H9 (cell line): ENCODE results near the gene ITGA11. TPM values are rescaled to one million over a fixed set of nuclear protein-coding genes. Genes with fewer than 3 reads are reported as not detected.

Experiments used
- DNase-seq: peaks from one replicate; pipeline ENCODE4 v3.0.0-alpha.2; 2017
- H2AFZ ChIP-seq: one replicate; pipeline ENCODE4 v1.6.1; 2013; ENCODE audit warnings: mild to moderate bottlenecking, low read length, control low read depth, moderate library complexity
- H2AK5ac ChIP-seq: 2 replicates; pipeline ENCODE4 v1.6.1; 2013; ENCODE audit warnings: low read length, control low read depth, mixed read lengths; ENCODE audit not compliant: insufficient read length
- H2BK120ac ChIP-seq: one replicate; pipeline ENCODE4 v1.6.1; 2013; ENCODE audit warnings: low read depth, mild to moderate bottlenecking, low read length, control low read depth, inconsistent platforms; ENCODE audit not compliant: poor library complexity, severe bottlenecking
- H2BK12ac ChIP-seq: 2 replicates; pipeline ENCODE4 v1.6.1; 2013; ENCODE audit warnings: low read length, control low read depth, mixed read lengths, low read depth; ENCODE audit not compliant: insufficient read length
- H2BK15ac ChIP-seq: 2 replicates; pipeline ENCODE4 v1.6.1; 2013; ENCODE audit warnings: low read depth, low read length, control low read depth
- H2BK20ac ChIP-seq: one replicate; pipeline ENCODE4 v1.6.1; 2013; ENCODE audit warnings: low read depth, mild to moderate bottlenecking, low read length, control low read depth, inconsistent platforms; ENCODE audit not compliant: poor library complexity, severe bottlenecking
- H2BK5ac ChIP-seq: 2 replicates; pipeline ENCODE4 v1.6.1; 2013; ENCODE audit warnings: low read length, control low read depth, mixed read lengths; ENCODE audit not compliant: insufficient read length
- H3K14ac ChIP-seq: 2 replicates; pipeline ENCODE4 v1.6.1; 2013; ENCODE audit warnings: low read length, control low read depth; ENCODE audit not compliant: insufficient read depth
- H3K18ac ChIP-seq: 2 replicates; pipeline ENCODE4 v1.6.1; 2013; ENCODE audit warnings: low read depth, mild to moderate bottlenecking, mixed read lengths, low read length, control low read depth; ENCODE audit not compliant: insufficient read length
- H3K23ac ChIP-seq: 2 replicates; pipeline ENCODE4 v1.6.1; 2013; ENCODE audit warnings: low read length, control low read depth, mixed read lengths, low read depth; ENCODE audit not compliant: insufficient read length
- H3K23me2 ChIP-seq: 2 replicates; pipeline ENCODE4 v1.6.1; 2013; ENCODE audit warnings: low read depth, mild to moderate bottlenecking, mixed read lengths, low read length, control low read depth; ENCODE audit not compliant: insufficient read length, poor library complexity, severe bottlenecking
- H3K27ac ChIP-seq: 2 replicates; pipeline ENCODE4 v1.5.1; 2013; ENCODE audit warnings: low read length, control low read depth, mixed read lengths, low read depth; ENCODE audit not compliant: insufficient read length
- H3K27me3 ChIP-seq: 2 replicates; pipeline ENCODE4 v1.6.1; 2013; ENCODE audit warnings: low read length, control low read depth, inconsistent platforms; ENCODE audit not compliant: insufficient read depth
- H3K4ac ChIP-seq: 2 replicates; pipeline ENCODE4 v1.6.1; 2013; ENCODE audit warnings: low read depth, mild to moderate bottlenecking, control low read depth, inconsistent platforms, low read length, moderate library complexity
- H3K4me1 ChIP-seq: 2 replicates; pipeline ENCODE4 v1.6.1; 2013; ENCODE audit warnings: low read length, control low read depth, inconsistent platforms; ENCODE audit not compliant: insufficient read depth
- H3K4me2 ChIP-seq: 2 replicates; pipeline ENCODE4 v1.6.1; 2013; ENCODE audit warnings: low read length, control low read depth, mixed read lengths; ENCODE audit not compliant: insufficient read length, insufficient read depth
- H3K56ac ChIP-seq: 2 replicates; pipeline ENCODE4 v1.6.1; 2013; ENCODE audit warnings: low read depth, mild to moderate bottlenecking, mixed read lengths, low read length, control low read depth; ENCODE audit not compliant: insufficient read length
- H3K79me1 ChIP-seq: 2 replicates; pipeline ENCODE4 v1.6.1; 2013; ENCODE audit warnings: low read depth, mild to moderate bottlenecking, moderate library complexity, low read length, control low read depth, inconsistent platforms; ENCODE audit not compliant: insufficient read depth, poor library complexity, severe bottlenecking
- H3K79me2 ChIP-seq: 2 replicates; pipeline ENCODE4 v1.6.1; 2013; ENCODE audit warnings: low read length, control low read depth, inconsistent platforms; ENCODE audit not compliant: insufficient read depth
- H3K9ac ChIP-seq: 2 replicates; pipeline ENCODE4 v1.6.1; 2013; ENCODE audit warnings: low read length, control low read depth, mixed read lengths; ENCODE audit not compliant: insufficient read length; ENCODE audit errors: extremely low read depth
- H3K9me3 ChIP-seq: one replicate; pipeline ENCODE4 v1.6.1; 2013; ENCODE audit warnings: low read depth, low read length, inconsistent platforms; ENCODE audit not compliant: control insufficient read depth
- H3T11ph ChIP-seq: one replicate; pipeline ENCODE4 v1.6.1; 2013; ENCODE audit warnings: mild to moderate bottlenecking, low read length, control low read depth, inconsistent platforms
- H4K20me1 ChIP-seq: one replicate; pipeline ENCODE4 v1.6.1; 2013; ENCODE audit not compliant: control insufficient read depth, insufficient read length, insufficient read depth
- H4K5ac ChIP-seq: 2 replicates; pipeline ENCODE4 v1.6.1; 2013; ENCODE audit warnings: low read depth, mild to moderate bottlenecking, mixed read lengths, low read length, control low read depth; ENCODE audit not compliant: insufficient read length
- H4K8ac ChIP-seq: replicated peaks from 2 replicates; pipeline ENCODE4 v1.6.1; 2013; ENCODE audit warnings: low read length, control low read depth, mixed read lengths, low read depth; ENCODE audit not compliant: insufficient read length
- H4K91ac ChIP-seq: 2 replicates; pipeline ENCODE4 v1.6.1; 2013; ENCODE audit warnings: low read depth, mild to moderate bottlenecking, moderate library complexity, mixed read lengths, low read length, control low read depth; ENCODE audit not compliant: insufficient read length
- H3K27ac Mint-ChIP-seq, 3 experiments: 2 replicates in 2 of 3; 3 replicates in 1 of 3; pipeline ENCODE4 v1.8.0; 2020 to 2021; ENCODE audit warnings: mixed read lengths in 3 of 3, mild to moderate bottlenecking in 1 of 3, moderate library complexity in 1 of 3
- H3K27me3 Mint-ChIP-seq: 2 replicates; pipeline ENCODE4 v1.8.0; 2021; ENCODE audit warnings: low read depth, mild to moderate bottlenecking, moderate library complexity, mixed read lengths
- H3K36me3 Mint-ChIP-seq, 3 experiments: 2 replicates in 2 of 3; 3 replicates in 1 of 3; pipeline ENCODE4 v1.8.0; 2020 to 2021; ENCODE audit warnings: low read depth in 3 of 3, mixed read lengths in 3 of 3; ENCODE audit not compliant: insufficient read depth in 1 of 3
- H3K4me1 Mint-ChIP-seq, 2 experiments: 2 replicates each; pipeline ENCODE4 v1.8.0; 2020; ENCODE audit warnings: mixed read lengths in 2 of 2
- H3K4me3 Mint-ChIP-seq, 2 experiments: 2 replicates in 1 of 2; 3 replicates in 1 of 2; pipeline ENCODE4 v1.8.0; 2020 to 2021; ENCODE audit warnings: mild to moderate bottlenecking in 2 of 2, mixed read lengths in 2 of 2, moderate library complexity in 1 of 2
- H3K9me3 Mint-ChIP-seq, 2 experiments: 2 replicates in 1 of 2; 3 replicates in 1 of 2; pipeline ENCODE4 v1.8.0; 2020; ENCODE audit warnings: mild to moderate bottlenecking in 2 of 2, mixed read lengths in 2 of 2, moderate library complexity in 1 of 2
- WGBS: extraction: QIAGEN DNeasy Blood & Tissue Kit; methylation state at CpG from one replicate; pipeline ENCODE4 v1.1.7; 2013; ENCODE audit warnings: missing lambda C conversion rate, low lambda C conversion rate, mixed read lengths; ENCODE audit not compliant: insufficient read length; ENCODE audit errors: extremely low coverage; 5-methylcytosine and 5-hydroxymethylcytosine counted together
- total RNA-seq: library from RNA; stranded (reverse); gene quantifications from 2 replicates; pipeline ENCODE4 v1.2.1, GENCODE V29; 2021
- TF ChIP-seq, protein P1 (sequence below): fragments of 200-600 bp; sonication (generic); conservative IDR thresholded peaks from 3 replicates; pipeline ENCODE4 v1.8.0; 2021; ENCODE audit warnings: antibody characterized with exemption, mild to moderate bottlenecking

Gene ITGA11
- total RNA-seq, 1 experiment from 2014 or later, result 0.07 TPM

DNA sequence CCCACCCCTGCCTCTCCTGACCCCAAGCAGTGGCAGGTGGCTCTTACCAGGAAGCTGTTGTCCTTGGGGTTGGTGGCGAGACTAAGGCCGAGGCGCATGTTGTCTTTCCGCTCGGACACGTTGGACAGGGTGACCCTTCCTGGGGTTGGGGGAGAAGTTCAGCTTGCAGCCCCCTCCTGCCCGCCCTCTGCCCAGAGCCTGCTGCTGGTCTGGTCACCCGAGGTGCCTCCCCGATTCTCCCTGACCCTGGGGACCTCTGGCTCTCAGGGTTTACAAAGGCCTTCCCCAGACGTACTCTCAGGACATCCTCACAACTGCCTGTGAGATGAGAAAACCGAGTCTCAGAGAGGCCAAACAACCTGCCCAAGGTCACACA, 67.3 kb downstream of the ITGA11 start:
- H3K4ac ChIP-seq, result no peak overlapping the region
- Mint-ChIP-seq H3K4me3 (no peak overlapping the region), H3K36me3 (no peaks in the 10 kb centered on the region), H3K4me1 (peaks cover 6 to 13% of the 10 kb centered on the region in 2 experiments), H3K9me3 (no peaks in the 10 kb centered on the region), H3K27me3 (peaks cover 6% of the 10 kb centered on the region), H3K27ac (no peak overlapping the region)
- no peaks in the 10 kb centered on the region for H3K79me2 ChIP-seq
- no CpG with 5 or more reads among the region's 11 CpGs for WGBS
- H3K9ac ChIP-seq, result no peak overlapping the region
- no peak overlapping the region for H2AFZ ChIP-seq
- no peak overlapping the region for H3K18ac ChIP-seq
- no peak overlapping the region for H2BK12ac ChIP-seq
- no peak overlapping the region for H3K27ac ChIP-seq
- H3K14ac ChIP-seq, result no peak overlapping the region
- no peaks in the 10 kb centered on the region for H3K79me1 ChIP-seq
- H3K23ac ChIP-seq, result no peak overlapping the region
- H3K9me3 ChIP-seq, result no peaks in the 10 kb centered on the region
- H2AK5ac ChIP-seq, result no peak overlapping the region
- no peaks in the 10 kb centered on the region for H3K4me1 ChIP-seq
- H3K27me3 ChIP-seq, result no peaks in the 10 kb centered on the region; the same call in 1 of the 2 replicates
- no peak overlapping the region for H3K56ac ChIP-seq
- no peak overlapping the region for H4K5ac ChIP-seq
- no peak overlapping the region for H3K4me2 ChIP-seq
- no peak overlapping the region for H4K8ac ChIP-seq
- H2BK5ac ChIP-seq, result no peak overlapping the region
- no peak overlapping the region for H3T11ph ChIP-seq
- no peak for DNase-seq
- no peaks in the 10 kb centered on the region for H3K23me2 ChIP-seq
- H4K91ac ChIP-seq, result no peak overlapping the region
- no peak overlapping the region for H2BK15ac ChIP-seq
- H2BK120ac ChIP-seq, result no peak overlapping the region
- H2BK20ac ChIP-seq, result no peak overlapping the region
- TF ChIP-seq, protein P1, sequence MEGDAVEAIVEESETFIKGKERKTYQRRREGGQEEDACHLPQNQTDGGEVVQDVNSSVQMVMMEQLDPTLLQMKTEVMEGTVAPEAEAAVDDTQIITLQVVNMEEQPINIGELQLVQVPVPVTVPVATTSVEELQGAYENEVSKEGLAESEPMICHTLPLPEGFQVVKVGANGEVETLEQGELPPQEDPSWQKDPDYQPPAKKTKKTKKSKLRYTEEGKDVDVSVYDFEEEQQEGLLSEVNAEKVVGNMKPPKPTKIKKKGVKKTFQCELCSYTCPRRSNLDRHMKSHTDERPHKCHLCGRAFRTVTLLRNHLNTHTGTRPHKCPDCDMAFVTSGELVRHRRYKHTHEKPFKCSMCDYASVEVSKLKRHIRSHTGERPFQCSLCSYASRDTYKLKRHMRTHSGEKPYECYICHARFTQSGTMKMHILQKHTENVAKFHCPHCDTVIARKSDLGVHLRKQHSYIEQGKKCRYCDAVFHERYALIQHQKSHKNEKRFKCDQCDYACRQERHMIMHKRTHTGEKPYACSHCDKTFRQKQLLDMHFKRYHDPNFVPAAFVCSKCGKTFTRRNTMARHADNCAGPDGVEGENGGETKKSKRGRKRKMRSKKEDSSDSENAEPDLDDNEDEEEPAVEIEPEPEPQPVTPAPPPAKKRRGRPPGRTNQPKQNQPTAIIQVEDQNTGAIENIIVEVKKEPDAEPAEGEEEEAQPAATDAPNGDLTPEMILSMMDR, result no peak
- no peaks in the 10 kb centered on the region for H4K20me1 ChIP-seq
